Ovary (tissue), 9 donors: ENCODE data around the gene EXD3. TPM values are rescaled to one million over a fixed set of nuclear protein-coding genes. Genes with fewer than 3 reads are reported as not detected.

ENCODE experiments used
- DNase-seq, 5 donors: peaks; one replicate each; pipeline ENCODE4 v3.0.0-alpha.2; 2019 to 2020
- H3K27ac ChIP-seq, 2 donors: fragments of 200-600 bp; one replicate each; pipeline versions ENCODE4 v1.5.1 to v1.8.0; 2019 to 2022
- H3K27me3 ChIP-seq: fragments of 200-600 bp; one replicate; pipeline ENCODE4 v1.8.0; 2022
- H3K36me3 ChIP-seq: fragments of 200-600 bp; sonication (generic); one replicate; pipeline ENCODE4 v1.5.1; 2019
- H3K4me1 ChIP-seq: one replicate; pipeline ENCODE4 v1.8.1; 2013; ENCODE audit warnings: mild to moderate bottlenecking, moderate library complexity; ENCODE audit not compliant: insufficient read depth
- H3K4me3 ChIP-seq: fragments of 200-600 bp; sonication (generic); one replicate; pipeline ENCODE4 v1.5.1; 2017
- H3K9me3 ChIP-seq, 2 donors: fragments of 200-600 bp in 1 of 2; sonication (generic) in 1 of 2; one replicate each; pipeline versions ENCODE4 v1.5.1 to v1.8.1; 2013 to 2019; ENCODE audit warnings: mild to moderate bottlenecking in 1 of 2, moderate library complexity in 1 of 2
- CTCF ChIP-seq, 3 donors: fragments of 450-650 bp in 2 of 3; fragments of 200-600 bp in 1 of 3; IDR thresholded peaks; one replicate each; pipeline versions ENCODE4 v1.5.1 to v1.8.0; 2016 to 2022; ENCODE audit warnings: antibody characterized with exemption in 3 of 3, mild to moderate bottlenecking in 1 of 3
- EP300 ChIP-seq: sonication (generic); formaldehyde crosslinking; IDR thresholded peaks from one replicate; pipeline ENCODE4 v1.6.1; 2017; ENCODE audit warnings: antibody characterized with exemption
- POLR2A ChIP-seq: fragments of 450-650 bp; IDR thresholded peaks from one replicate; pipeline ENCODE4 v1.6.1; 2017; ENCODE audit warnings: antibody characterized with exemption, mild to moderate bottlenecking, moderate library complexity
- WGBS, 3 donors: extraction: QIAGEN DNeasy Blood & Tissue Kit in 1 of 3; methylation state at CpG; one replicate each; pipeline versions ENCODE4 v1.1.5 to v1.1.7; 2013 to 2017; 5-methylcytosine and 5-hydroxymethylcytosine counted together
- intact Hi-C, 4 donors: fragments of 100-400 bp; cut with DNase I; formaldehyde crosslinking; loops; one replicate each; pipeline versions ENCODE4 v1.11.0 to v1.15.1; 2022 to 2023
- polyA plus RNA-seq, 2 donors: library from polyadenylated mRNA; stranded (reverse); fragments of 200-250 nt in 1 of 2; fragments of 350-450 nt in 1 of 2; fragmentation: Illumina TruSeq in 1 of 2; extraction: RNeasy Lipid Tissue Mini Kit (QIAGEN cat#74804) in 1 of 2; gene quantifications; one replicate each; pipeline ENCODE4 v1.2.3, GENCODE V29; 2013 to 2014
- total RNA-seq, 7 donors: library from RNA; depleted of rRNA in 2 of 7; stranded (reverse); fragments of >200 nt in 2 of 7; fragmentation: NEBNext Ultra II Directional in 3 of 7; extraction: Animal tissue kit (Norgen Biotek cat#: 25700) in 3 of 7; gene quantifications; one replicate each; pipeline versions ENCODE4 v1.1.0 to v1.2.4, GENCODE V29; 2016 to 2023
- donor health status: DM: no; HTN: no; CAD: no; lungs with moderate emphysema.
- donor health status: DM: no; HTN: no; CAD: no.
- donor health status: Bipolar disorder and iron deficiency.
- donor health status: DM: yes; HTN: yes; CAD: no.
- donor health status: DM: no; HTN: no; CAD: no.
- donor health status: DM: yes; HTN: yes; CAD: no.

EXD3 gene
- total and polyA plus RNA-seq, 9 donors: 1.0 to 30.6 (median 23.4) TPM

GRCh38 chr9:137300567-137301080, 122.3 kb downstream of the EXD3 start:
- H3K9me3 ChIP-seq: no peaks in the 10 kb centered on the region
- H3K36me3 ChIP-seq: no peaks in the 10 kb centered on the region
- H3K27me3 ChIP-seq: peaks cover 6% of the 10 kb centered on the region
- H3K4me3 ChIP-seq: peak overlapping the region; percentile 37
- peak in 4 of 5 donors; percentile 12 to 40 (median 34) for DNase-seq
- peaks cover 12% of the 10 kb centered on the region for H3K4me1 ChIP-seq
- H3K27ac ChIP-seq: no peak overlapping the region
- 1% methylated on average over 25 of the region's 25 CpGs for WGBS, 3 donors
- intact Hi-C loops: loop anchor here in 2 of 4 donors (5.0 kb wide), 2 partner anchors 107 to 147 kb away; no protein-coding TSS in a partner anchor
- TF ChIP-seq POLR2A (no peak), CTCF (IDR thresholded peaks at IDR 0.05) (no peak), EP300 (no peak)

DNA sequence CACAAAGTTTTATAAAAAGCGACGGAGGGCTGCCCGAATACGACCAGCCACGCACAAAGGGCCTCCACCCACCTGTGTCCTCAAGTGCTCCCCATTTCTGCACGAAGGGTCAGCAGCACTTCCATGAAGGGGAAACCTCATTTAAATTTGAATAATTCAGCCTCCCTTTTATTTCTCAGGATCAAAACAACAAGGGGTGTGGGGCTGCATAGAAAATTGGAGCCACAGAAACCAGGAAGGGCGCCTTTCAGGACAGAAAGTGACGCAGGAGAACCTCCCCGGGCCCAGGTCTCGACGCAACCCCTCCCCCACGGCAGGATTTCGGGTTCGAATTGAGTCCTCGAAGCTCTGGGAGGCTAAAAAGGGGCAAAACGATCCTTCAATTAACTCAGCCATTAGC, 123.0 kb downstream of the EXD3 start:
- H3K4me1 ChIP-seq: peaks cover 8% of the 10 kb centered on the region
- H3K27ac ChIP-seq: no peak overlapping the region
- no peaks in the 10 kb centered on the region for H3K36me3 ChIP-seq
- TF ChIP-seq EP300: no peak
- TF ChIP-seq POLR2A: no peak
- TF ChIP-seq CTCF (IDR thresholded peaks at IDR 0.05): no peak
- whole genome bisulfite sequencing, 3 donors: 20 to 32% (median 27%) methylated on average over 16 of the region's 16 CpGs
- no peaks in the 10 kb centered on the region for H3K9me3 ChIP-seq
- intact Hi-C loops: loop anchor here (5.0 to 10.0 kb wide), 5 partner anchors 107 to 225 kb away; partner anchors contain the start of gene ENTPD8 (in 1 of the 4)
- DNase-seq: peak in 1 of 5 donors; percentile 28
- peaks cover 7% of the 10 kb centered on the region for H3K27me3 ChIP-seq
- H3K4me3 ChIP-seq: no peak overlapping the region

GRCh38 chr9:137299203-137299565, 123.8 kb downstream of the EXD3 start:
- H3K4me3 ChIP-seq: no peak overlapping the region
- H3K4me1 ChIP-seq: peaks cover 9% of the 10 kb centered on the region
- intact Hi-C loops: loop anchor here (5.0 to 10.0 kb wide), 4 partner anchors 108 to 226 kb away; partner anchors contain the start of gene ENTPD8 (in 1 of the 4)
- H3K27ac ChIP-seq: no peak overlapping the region
- no peaks in the 10 kb centered on the region for H3K36me3 ChIP-seq
- no peaks in the 10 kb centered on the region for H3K9me3 ChIP-seq
- WGBS, 3 donors: 63 to 75% (median 69%) methylated on average over 10 of the region's 10 CpGs
- TF ChIP-seq POLR2A (no peak), EP300 (no peak), CTCF (IDR thresholded peaks at IDR 0.05) (no peak)
- peak in 2 of 5 donors; percentile 6 to 18 for DNase-seq
- peaks cover 8% of the 10 kb centered on the region for H3K27me3 ChIP-seq

- Histone ChIP-seq H3K36me3 (no peaks in the 10 kb centered on the region), H3K27ac (no peak overlapping the region), H3K9me3 (no peaks in the 10 kb centered on the region), H3K4me3 (no peak overlapping the region), H3K27me3 (peaks cover 8% of the 10 kb centered on the region), H3K4me1 (peaks cover 9% of the 10 kb centered on the region)
- intact Hi-C loops: loop anchor here (5.0 to 10.0 kb wide), 4 partner anchors 109 to 226 kb away; partner anchors contain the start of gene ENTPD8 (in 1 of the 4)
- TF ChIP-seq CTCF (IDR thresholded peaks at IDR 0.05): no peak
- peak in 3 of 5 donors; percentile 7 to 38 (median 31) for DNase-seq
- WGBS, 3 donors: 75 to 79% (median 77%) methylated on average over 24 of the region's 24 CpGs
These were observed 124.4 kb downstream of the EXD3 start for GRCh38 chr9:137298401-137299202.
